HG03354 (cell line): Measurements from ENCODE around the gene SARS2.
"Not testable (repeated sequence)": the region's sequence is repeated elsewhere in the genome, so short reads cannot be mapped to it uniquely, and the experiment has no call there.

Experiments used
- ATAC-seq: cut with Tn5 transposase; IDR thresholded peaks from one replicate; pipeline ENCODE4 v1.9.1; 2021; ENCODE audit warnings: mild to moderate bottlenecking; ENCODE audit not compliant: unreplicated experiment, poor library complexity, severe bottlenecking

The SARS2 gene

GRCh38 chr19:38949580-38950367 lies 19.2 kb upstream of the SARS2 start:
- no peak for ATAC-seq

- no peak for ATAC-seq
These were observed 15.9 kb upstream of the SARS2 start for GRCh38 chr19:38946229-38947010.

GRCh38 chr19:38945562-38946228 lies 15.1 kb upstream of the SARS2 start:
- ATAC-seq = no peak

GRCh38 chr19:38944981-38945506 lies 14.5 kb upstream of the SARS2 start:
- ATAC-seq = no peak

GRCh38 chr19:38942471-38943181 lies 12.1 kb upstream of the SARS2 start:
- no peak for ATAC-seq

GRCh38 chr19:38941979-38942378 lies 11.4 kb upstream of the SARS2 start:
- no peak for ATAC-seq

GRCh38 chr19:38941466-38941865 lies 10.9 kb upstream of the SARS2 start:
- not testable (repeated sequence) for ATAC-seq

- ATAC-seq = no peak
These were observed 9.4 kb upstream of the SARS2 start for GRCh38 chr19:38939957-38940356.

GRCh38 chr19:38933544-38933943 lies 3.0 kb upstream of the SARS2 start:
- no peak for ATAC-seq

GRCh38 chr19:38932425-38933179 lies 2.0 kb upstream of the SARS2 start:
- ATAC-seq = no peak

GRCh38 chr19:38931521-38931793 lies 894 bp upstream of the SARS2 start:
- no peak for ATAC-seq

- ATAC-seq = peak; percentile 91
These were observed 385 bp upstream of the SARS2 start, which contains the start of gene MRPS12 for GRCh38 chr19:38930776-38931520. MRPS12 (plus strand) TSS chr19:38930944; CDS start chr19:38931295, 351 bp downstream.

GRCh38 chr19:38928391-38929001 lies 2.1 kb downstream of the SARS2 start:
- ATAC-seq = no peak

- ATAC-seq = no peak
These were observed 6.2 kb downstream of the SARS2 start for GRCh38 chr19:38924388-38924787.

- ATAC-seq = no peak
These were observed 8.1 kb downstream of the SARS2 start for GRCh38 chr19:38922482-38922881.

- no peak for ATAC-seq
These were observed 8.9 kb downstream of the SARS2 start for GRCh38 chr19:38921420-38922274.
